ENCODE data around the gene PLEKHF1.
"Not testable (repeated sequence)": the region's sequence is repeated elsewhere in the genome, so short reads cannot be mapped to it uniquely, and the experiment has no call there.

PLEKHF1 gene

GRCh38 chr19:29665215-29665825 lies at the start of gene PLEKHF1:
Gene PLEKHF1 (plus strand): TSS chr19:29665461. CDS start chr19:29673840, 8,379 bp downstream.
- peak; percentile 85 for DNase-seq

- no peak for DNase-seq
Observed at GRCh38 chr19:29615891-29616425, 49.3 kb upstream of the PLEKHF1 start.

GRCh38 chr19:29616541-29616940 lies 48.7 kb upstream of the PLEKHF1 start:
- no peak for DNase-seq

- DNase-seq, result no peak
Observed at GRCh38 chr19:29617366-29618266, 47.6 kb upstream of the PLEKHF1 start.

- DNase-seq, result no peak
Observed at GRCh38 chr19:29618434-29618833, 46.8 kb upstream of the PLEKHF1 start.

- DNase-seq, result no peak
Observed at GRCh38 chr19:29618871-29619270, 46.4 kb upstream of the PLEKHF1 start.

- DNase-seq, result no peak
Observed at GRCh38 chr19:29620931-29621351, 44.3 kb upstream of the PLEKHF1 start.

GRCh38 chr19:29622166-29623070 lies 42.8 kb upstream of the PLEKHF1 start:
- DNase-seq, result no peak

GRCh38 chr19:29623726-29624488 lies 41.4 kb upstream of the PLEKHF1 start:
- no peak for DNase-seq

- DNase-seq, result no peak
Observed at GRCh38 chr19:29624489-29625185, 40.6 kb upstream of the PLEKHF1 start.

GRCh38 chr19:29625186-29625651 lies 40.0 kb upstream of the PLEKHF1 start:
- no peak for DNase-seq

- no peak for DNase-seq
Observed at GRCh38 chr19:29626386-29626785, 38.9 kb upstream of the PLEKHF1 start.

GRCh38 chr19:29626832-29627231 lies 38.4 kb upstream of the PLEKHF1 start:
- DNase-seq, result not testable (repeated sequence)

- DNase-seq, result no peak
Observed at GRCh38 chr19:29628661-29629385, 36.4 kb upstream of the PLEKHF1 start.

GRCh38 chr19:29629836-29630534 lies 35.3 kb upstream of the PLEKHF1 start:
- DNase-seq, result no peak

- peak; percentile 10 for DNase-seq
Observed at GRCh38 chr19:29630655-29631054, 34.6 kb upstream of the PLEKHF1 start.

GRCh38 chr19:29631450-29631849 lies 33.8 kb upstream of the PLEKHF1 start:
- DNase-seq, result no peak

- DNase-seq, result no peak
Observed at GRCh38 chr19:29634002-29634401, 31.3 kb upstream of the PLEKHF1 start.

- no peak for DNase-seq
Observed at GRCh38 chr19:29634423-29635130, 30.7 kb upstream of the PLEKHF1 start.
